ENCODE data around the gene BCL2L13. TPM values are rescaled to one million over a fixed set of nuclear protein-coding genes. Genes with fewer than 3 reads are reported as not detected.
"Not testable (repeated sequence)": the region's sequence is repeated elsewhere in the genome, so short reads cannot be mapped to it uniquely, and the experiment has no call there.

The BCL2L13 gene
- total RNA-seq, 2 donors from 2014 or later, result 56.5 to 64.1 TPM

DNA sequence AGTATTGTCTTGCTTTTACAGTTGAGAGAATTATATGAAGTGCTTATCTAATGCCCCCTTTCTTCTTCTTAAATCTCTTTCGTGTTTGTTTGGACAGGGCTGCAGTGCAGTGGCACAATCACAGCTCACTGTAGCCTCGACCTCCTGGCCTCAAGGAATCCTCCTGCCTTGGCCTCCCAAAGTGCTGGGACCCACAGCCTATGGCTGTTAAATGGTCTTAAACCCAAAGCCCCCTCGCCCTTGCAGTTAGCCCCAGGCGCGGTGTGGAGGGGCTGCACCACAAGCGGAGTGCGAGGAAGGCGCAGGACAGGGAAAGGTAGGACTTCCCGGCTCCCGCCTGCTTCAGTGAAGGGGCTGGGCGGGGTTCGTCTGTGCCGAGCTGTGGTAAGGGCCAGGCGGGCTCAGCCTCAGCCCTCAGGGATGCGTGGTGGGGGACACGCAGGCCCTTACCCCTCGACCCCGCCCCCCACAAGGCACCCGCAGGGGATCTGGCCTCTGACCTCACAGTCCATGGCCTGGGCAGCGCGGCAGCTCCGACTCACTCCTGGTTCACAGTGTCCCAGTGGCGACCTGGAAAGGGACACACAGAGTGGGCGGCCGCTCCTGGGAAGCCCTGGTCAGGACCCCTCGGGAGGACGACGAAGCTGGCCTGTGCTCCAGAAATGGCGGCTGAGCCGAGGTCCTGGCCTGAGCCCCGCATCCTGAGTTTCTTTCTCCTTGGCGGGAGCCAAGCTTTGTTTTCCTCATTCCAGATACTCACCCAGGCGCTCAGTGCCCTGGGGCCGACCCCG, 111.2 kb downstream of the BCL2L13 start:
- H3K27me3 ChIP-seq, result no peaks in the 10 kb centered on the region
- H3K4me1 ChIP-seq, result no peaks in the 10 kb centered on the region
- no peaks in the 10 kb centered on the region for H3K9me3 ChIP-seq
- TF ChIP-seq, protein P1, sequence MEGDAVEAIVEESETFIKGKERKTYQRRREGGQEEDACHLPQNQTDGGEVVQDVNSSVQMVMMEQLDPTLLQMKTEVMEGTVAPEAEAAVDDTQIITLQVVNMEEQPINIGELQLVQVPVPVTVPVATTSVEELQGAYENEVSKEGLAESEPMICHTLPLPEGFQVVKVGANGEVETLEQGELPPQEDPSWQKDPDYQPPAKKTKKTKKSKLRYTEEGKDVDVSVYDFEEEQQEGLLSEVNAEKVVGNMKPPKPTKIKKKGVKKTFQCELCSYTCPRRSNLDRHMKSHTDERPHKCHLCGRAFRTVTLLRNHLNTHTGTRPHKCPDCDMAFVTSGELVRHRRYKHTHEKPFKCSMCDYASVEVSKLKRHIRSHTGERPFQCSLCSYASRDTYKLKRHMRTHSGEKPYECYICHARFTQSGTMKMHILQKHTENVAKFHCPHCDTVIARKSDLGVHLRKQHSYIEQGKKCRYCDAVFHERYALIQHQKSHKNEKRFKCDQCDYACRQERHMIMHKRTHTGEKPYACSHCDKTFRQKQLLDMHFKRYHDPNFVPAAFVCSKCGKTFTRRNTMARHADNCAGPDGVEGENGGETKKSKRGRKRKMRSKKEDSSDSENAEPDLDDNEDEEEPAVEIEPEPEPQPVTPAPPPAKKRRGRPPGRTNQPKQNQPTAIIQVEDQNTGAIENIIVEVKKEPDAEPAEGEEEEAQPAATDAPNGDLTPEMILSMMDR (IDR thresholded peaks at IDR 0.05), result no peak
- DNase-seq (ENCODE audit: low spot score), result no peak
- H3K4me3 ChIP-seq, result no peak overlapping the region
- H3K36me3 ChIP-seq, result no peaks in the 10 kb centered on the region
- no peak overlapping the region for H3K27ac ChIP-seq

DNA sequence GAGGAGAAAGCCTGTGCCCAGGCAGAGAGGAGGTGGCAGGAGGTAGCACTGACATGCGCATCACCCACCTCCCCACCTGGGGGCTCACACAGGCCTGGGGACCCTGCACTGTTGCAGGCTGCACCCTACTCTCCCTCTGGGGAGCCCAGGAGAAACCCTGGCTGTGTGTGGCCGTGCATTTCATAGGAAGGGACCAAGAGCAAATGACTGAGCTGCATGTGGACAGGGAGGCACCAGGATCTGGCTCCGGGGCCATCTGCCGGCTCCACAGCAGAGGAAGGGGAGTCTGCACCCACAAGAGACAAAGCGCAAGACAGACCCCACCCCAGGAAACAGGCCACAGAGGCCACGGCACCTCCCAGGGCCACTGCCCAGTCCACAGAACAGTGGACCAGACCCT, 113.0 kb downstream of the BCL2L13 start:
- no peaks in the 10 kb centered on the region for H3K36me3 ChIP-seq
- no peaks in the 10 kb centered on the region for H3K4me1 ChIP-seq
- no peak overlapping the region for H3K4me3 ChIP-seq
- TF ChIP-seq, protein P1 (IDR thresholded peaks at IDR 0.05), result no peak
- no peaks in the 10 kb centered on the region for H3K27me3 ChIP-seq
- H3K9me3 ChIP-seq, result no peaks in the 10 kb centered on the region
- no peak overlapping the region for H3K27ac ChIP-seq
- DNase-seq (ENCODE audit: low spot score), result no peak

DNA sequence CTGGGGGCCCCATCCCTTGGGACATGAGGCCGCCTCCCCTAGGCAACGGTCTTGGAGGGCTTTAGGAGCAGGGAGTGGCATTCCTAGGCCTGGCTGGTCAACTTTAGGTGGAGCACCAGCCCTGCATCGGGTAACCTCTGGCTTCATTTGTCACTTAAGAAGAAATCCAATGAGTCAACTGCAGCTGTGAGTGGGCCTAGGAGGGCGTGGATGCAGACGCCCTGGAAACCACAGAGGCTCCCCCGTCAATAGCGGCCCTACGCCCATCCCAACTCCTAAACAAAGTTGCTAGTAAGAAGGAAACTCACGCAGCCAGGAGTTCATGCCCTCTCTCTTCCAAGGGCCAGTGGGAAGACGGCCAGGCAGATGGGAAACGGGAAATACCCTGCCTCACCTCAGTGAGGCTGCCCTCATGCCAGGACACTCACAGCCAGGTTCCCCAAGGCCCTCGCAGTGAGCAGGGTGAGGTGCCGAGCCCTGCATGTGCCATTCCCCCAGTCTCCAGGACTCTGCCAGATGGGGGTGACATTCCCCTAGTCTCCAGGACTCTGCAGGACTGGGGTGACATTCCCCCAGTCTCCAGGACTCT, 114.9 kb downstream of the BCL2L13 start:
- Histone ChIP-seq H3K4me3 (no peak overlapping the region), H3K27ac (no peak overlapping the region), H3K27me3 (no peaks in the 10 kb centered on the region), H3K9me3 (no peaks in the 10 kb centered on the region), H3K36me3 (no peaks in the 10 kb centered on the region), H3K4me1 (no peaks in the 10 kb centered on the region)
- no peak for DNase-seq (ENCODE audit: low spot score)
- TF ChIP-seq, protein P1 (IDR thresholded peaks at IDR 0.05), result no peak

DNA sequence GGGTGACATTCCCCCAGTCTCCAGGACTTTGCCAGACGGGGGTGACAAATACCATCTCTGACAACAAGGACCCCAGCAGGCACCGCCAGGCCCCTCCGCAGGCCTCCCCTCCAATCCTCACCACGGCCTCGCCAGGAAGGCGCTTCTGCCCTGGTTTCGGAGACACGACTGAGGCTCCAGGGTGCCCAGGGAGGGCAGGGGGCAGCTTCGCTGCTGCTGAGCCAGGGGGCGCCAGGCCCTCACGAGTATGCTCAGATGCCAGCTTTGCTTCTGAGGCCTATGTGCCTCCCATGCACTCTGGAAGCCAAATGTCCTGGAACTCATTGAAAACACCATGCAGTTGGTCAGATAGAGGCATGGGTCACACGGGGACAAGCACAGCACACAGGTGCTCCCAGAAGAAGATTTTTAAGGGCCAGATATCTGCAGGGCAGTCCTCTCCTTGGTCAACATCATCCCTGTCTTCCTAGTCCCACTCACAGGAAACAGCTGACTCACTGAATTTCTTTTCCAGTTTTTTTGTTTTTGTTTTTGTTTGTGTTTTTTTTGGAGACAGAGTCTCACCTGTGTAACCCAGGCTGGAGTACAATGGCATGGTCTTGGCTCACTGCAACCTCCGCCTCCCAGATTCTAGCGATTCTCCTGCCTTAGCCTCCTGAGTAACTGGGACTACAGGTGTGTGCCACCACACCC, 115.8 kb downstream of the BCL2L13 start:
- Histone ChIP-seq H3K27me3 (no peaks in the 10 kb centered on the region), H3K9me3 (no peaks in the 10 kb centered on the region), H3K4me1 (no peaks in the 10 kb centered on the region), H3K27ac (no peak overlapping the region), H3K36me3 (no peaks in the 10 kb centered on the region), H3K4me3 (no peak overlapping the region)
- DNase-seq (ENCODE audit: low spot score), result no peak
- TF ChIP-seq, protein P1 (IDR thresholded peaks at IDR 0.05), result peak in 1 of 2 donors; percentile 42

DNA sequence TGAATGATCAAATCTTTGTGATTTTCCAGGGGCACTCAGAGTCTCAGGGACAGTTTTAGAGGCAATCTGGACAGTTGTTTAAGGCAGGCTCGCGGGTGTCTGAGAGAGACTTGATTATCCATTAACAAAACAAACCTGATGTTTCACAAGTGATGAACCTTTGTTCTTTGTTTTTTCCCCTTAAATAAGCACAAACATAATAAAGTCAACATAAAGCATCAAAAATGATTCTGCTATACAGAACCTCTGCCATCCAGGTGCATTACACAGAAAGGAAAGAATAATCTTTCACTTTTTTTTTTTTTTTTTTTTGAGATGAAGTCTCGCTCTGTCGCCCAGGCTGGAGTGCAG, 122.6 kb downstream of the BCL2L13 start:
- Histone ChIP-seq H3K27ac (no peak overlapping the region), H3K4me1 (no peaks in the 10 kb centered on the region), H3K4me3 (no peak overlapping the region), H3K36me3 (no peaks in the 10 kb centered on the region), H3K9me3 (no peaks in the 10 kb centered on the region), H3K27me3 (no peaks in the 10 kb centered on the region)
- DNase-seq (ENCODE audit: low spot score), result no peak
- TF ChIP-seq, protein P1 (IDR thresholded peaks at IDR 0.05), result no peak

DNA sequence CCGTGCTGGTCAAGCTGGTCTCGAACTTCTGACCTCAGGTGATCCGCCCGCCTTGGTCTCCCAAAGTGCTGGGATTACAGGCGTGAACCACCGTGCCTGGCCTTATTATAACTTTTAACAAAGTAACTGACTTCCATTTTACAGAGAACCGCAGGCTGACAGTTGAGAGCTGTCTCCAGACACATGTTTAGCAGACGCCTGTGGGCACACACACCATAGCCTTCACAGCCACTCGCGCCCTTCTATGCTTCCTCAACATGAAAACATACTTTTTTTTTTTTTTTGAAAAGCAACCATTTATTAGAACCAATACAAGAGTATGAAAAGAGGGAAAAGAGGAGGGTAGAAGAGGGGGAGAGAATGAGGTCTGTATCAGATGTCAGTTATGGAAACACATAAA, 124.9 kb downstream of the BCL2L13 start:
- not testable (repeated sequence) for H3K27ac ChIP-seq; H3K36me3 ChIP-seq; H3K4me1 ChIP-seq; H3K4me3 ChIP-seq; H3K27me3 ChIP-seq; DNase-seq (ENCODE audit: low spot score); H3K9me3 ChIP-seq

All from right atrium auricular region (tissue), 2 donors.